NCI-H128 (cell line): ENCODE results near the gene PTCD2.
A peak's percentile ranks its signal among the peaks of the same experiment; 100 is the strongest.

Experiments
- DNase-seq: peaks from one replicate; lab custom pipeline; 2025; ENCODE audit not compliant: unreplicated experiment; lab: John Stamatoyannopoulos, UW

Gene PTCD2

GRCh38 chr5:72319976-72320752 lies at the start of gene PTCD2, which contains the start of gene MRPS27:
PTCD2 (plus strand) TSS chr5:72320373; CDS start chr5:72320383, 10 bp downstream.
MRPS27 (minus strand) TSS chr5:72320240; CDS start chr5:72320221, 19 bp downstream.
- peak; percentile 92 for DNase-seq

GRCh38 chr5:72271702-72272101 lies 48.5 kb upstream of the PTCD2 start:
- DNase-seq, result no peak

- DNase-seq, result no peak
Observed at GRCh38 chr5:72272398-72272797, 47.8 kb upstream of the PTCD2 start.

GRCh38 chr5:72273547-72273946 lies 46.6 kb upstream of the PTCD2 start:
- DNase-seq, result no peak

GRCh38 chr5:72276219-72276752 lies 43.9 kb upstream of the PTCD2 start:
- no peak for DNase-seq

GRCh38 chr5:72280581-72281069 lies 39.5 kb upstream of the PTCD2 start:
- no peak for DNase-seq

GRCh38 chr5:72281430-72281763 lies 38.8 kb upstream of the PTCD2 start:
- DNase-seq, result no peak

- DNase-seq, result no peak
Observed at GRCh38 chr5:72281764-72282499, 38.2 kb upstream of the PTCD2 start.

- no peak for DNase-seq
Observed at GRCh38 chr5:72282878-72283277, 37.3 kb upstream of the PTCD2 start.

- DNase-seq, result no peak
Observed at GRCh38 chr5:72283358-72283757, 36.8 kb upstream of the PTCD2 start.

GRCh38 chr5:72284559-72285423 lies 35.4 kb upstream of the PTCD2 start:
- no peak for DNase-seq

GRCh38 chr5:72285424-72285821 lies 34.8 kb upstream of the PTCD2 start:
- no peak for DNase-seq

- no peak for DNase-seq
Observed at GRCh38 chr5:72286798-72287197, 33.4 kb upstream of the PTCD2 start.

GRCh38 chr5:72288924-72289323 lies 31.2 kb upstream of the PTCD2 start:
- DNase-seq, result no peak

GRCh38 chr5:72290356-72291133 lies 29.6 kb upstream of the PTCD2 start:
- DNase-seq, result no peak

GRCh38 chr5:72291601-72292000 lies 28.6 kb upstream of the PTCD2 start:
- no peak for DNase-seq

- no peak for DNase-seq
Observed at GRCh38 chr5:72292411-72292810, 27.8 kb upstream of the PTCD2 start.

- no peak for DNase-seq
Observed at GRCh38 chr5:72293495-72294055, 26.6 kb upstream of the PTCD2 start.

GRCh38 chr5:72294473-72294872 lies 25.7 kb upstream of the PTCD2 start:
- DNase-seq, result no peak

GRCh38 chr5:72295539-72295938 lies 24.6 kb upstream of the PTCD2 start:
- DNase-seq, result no peak
